Measurements from ENCODE around the gene HSP90AB1.

Gene HSP90AB1

DNA sequence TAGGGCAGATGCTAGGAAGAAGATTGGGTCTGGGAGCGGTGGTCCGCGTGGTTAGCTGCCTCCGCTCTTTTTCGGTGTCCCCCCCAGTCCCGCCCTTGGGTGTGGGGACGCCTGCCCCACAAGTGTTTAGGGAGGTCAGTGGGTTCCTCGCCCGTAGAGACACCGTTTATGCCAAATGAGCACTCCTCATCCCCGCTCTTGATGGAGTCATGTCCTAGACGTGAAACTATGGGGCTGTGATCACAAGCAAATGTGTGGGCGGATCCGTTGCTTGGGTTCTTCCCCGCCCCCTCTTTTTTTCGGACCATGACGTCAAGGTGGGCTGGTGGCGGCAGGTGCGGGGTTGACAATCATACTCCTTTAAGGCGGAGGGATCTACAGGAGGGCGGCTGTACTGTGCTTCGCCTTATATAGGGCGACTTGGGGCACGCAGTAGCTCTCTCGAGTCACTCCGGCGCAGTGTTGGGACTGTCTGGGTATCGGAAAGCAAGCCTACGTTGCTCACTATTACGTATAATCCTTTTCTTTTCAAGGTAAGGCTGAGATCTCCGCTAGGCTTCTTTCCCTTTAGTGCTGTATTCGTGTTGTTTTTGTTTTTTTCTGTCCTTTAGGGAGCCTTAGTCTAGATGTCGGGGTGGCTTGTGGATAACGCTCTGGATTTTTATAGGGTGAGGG lies at the start of gene HSP90AB1:
TSS of gene HSP90AB1 (plus strand) at position 439 of the 675 bp plus-strand sequence. CDS start 1,529 bp downstream, outside the sequence.
- peak; percentile 99 for DNase-seq (ENCODE audit: low spot score)

DNA sequence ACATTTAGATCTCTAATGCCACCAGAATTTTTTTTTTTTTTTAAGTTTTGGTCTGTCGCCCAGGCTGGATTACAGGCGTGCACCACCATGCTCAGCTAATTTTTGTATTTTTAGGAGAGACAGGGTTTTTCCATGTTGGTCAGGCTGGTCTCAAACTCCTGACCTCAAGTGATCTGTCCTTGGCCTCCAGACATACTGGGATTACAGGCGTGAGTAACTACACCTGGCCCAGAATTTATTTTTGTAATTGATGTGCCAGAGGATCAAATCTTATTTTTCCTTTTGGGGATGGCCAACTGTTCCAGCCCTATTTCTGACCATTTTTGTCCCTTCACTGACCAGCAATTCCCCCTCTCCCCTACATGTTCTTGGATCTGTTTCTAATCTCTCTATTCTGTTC lies 48.2 kb upstream of the HSP90AB1 start:
- no peak for DNase-seq (ENCODE audit: low spot score)

DNA sequence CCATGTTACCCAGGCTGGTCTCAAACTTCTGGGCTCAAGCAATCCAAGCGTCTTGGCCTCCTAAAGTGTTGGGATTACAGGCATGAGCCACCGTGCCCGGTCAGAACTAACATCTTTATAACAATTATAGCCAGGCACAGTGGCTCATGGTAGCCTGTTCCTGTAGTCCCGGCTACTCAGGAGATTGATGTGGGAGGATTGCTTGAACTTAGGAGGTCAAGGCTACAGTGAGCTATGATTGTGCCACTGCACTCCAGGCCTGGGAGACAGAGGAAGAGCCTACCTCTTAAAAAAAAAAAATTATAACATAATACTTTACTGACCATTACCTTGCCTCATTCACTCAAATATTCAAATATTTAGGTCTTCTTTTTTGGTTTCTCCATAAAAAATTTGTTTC lies 47.0 kb upstream of the HSP90AB1 start:
- DNase-seq (ENCODE audit: low spot score) = no peak

- DNase-seq (ENCODE audit: low spot score) = no peak
These were observed 45.7 kb upstream of the HSP90AB1 start for GRCh38 chr6:44201200-44201599.

DNA sequence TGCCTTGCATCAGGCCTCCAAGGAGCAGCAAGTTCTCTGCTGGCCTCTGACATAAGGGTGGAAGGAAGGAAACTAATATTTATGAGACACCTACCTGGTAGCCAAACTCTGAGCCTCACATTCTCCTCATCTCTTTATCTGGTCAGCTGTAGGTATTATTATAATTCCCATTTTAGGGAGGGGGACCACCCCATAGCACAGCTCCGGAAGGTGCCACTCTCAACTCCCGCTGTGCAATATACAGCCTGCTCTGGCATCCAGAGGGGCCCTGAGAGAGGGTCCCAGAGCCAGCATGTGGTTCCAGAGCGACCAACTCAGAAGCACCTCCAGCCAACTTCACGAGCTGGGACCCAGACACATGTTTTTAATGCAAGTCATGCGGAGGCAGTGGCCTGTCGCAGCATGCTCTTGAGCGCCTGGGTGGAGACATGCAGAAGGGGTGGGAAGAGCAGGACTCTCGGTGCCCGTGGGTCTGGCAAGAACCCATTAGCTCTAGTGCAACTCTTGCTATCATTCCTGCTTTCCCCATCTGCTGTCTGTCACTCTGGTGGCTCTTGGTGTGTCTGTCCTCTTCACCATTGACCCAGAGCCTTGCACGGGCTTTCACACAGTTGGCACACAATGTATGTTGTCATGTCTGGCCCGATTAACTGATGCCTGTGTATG lies 45.1 kb upstream of the HSP90AB1 start:
- DNase-seq (ENCODE audit: low spot score) = no peak

- DNase-seq (ENCODE audit: low spot score) = no peak
These were observed 44.4 kb upstream of the HSP90AB1 start for GRCh38 chr6:44202332-44202971.

GRCh38 chr6:44202972-44203750 lies 43.7 kb upstream of the HSP90AB1 start:
- DNase-seq (ENCODE audit: low spot score) = no peak

DNA sequence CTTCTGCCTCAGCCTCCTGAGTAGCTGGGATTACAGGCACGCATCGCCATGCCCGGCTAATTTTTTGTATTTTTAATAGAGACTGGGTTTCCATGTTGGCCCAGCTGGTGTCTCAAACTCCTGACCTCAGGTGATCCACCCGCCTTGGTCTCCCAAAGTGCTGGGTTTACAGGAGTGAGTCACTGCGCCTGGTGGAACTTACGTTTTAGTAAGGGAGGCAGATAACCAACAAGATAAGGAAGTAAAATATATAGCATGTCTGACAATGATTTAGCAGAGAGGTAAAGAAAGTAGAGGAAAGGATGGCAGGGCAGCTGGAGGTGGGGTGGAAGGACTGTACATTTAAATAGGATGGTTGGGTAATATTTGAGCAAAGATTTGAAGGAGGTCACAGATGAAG lies 42.9 kb upstream of the HSP90AB1 start:
- no peak for DNase-seq (ENCODE audit: low spot score)

- no peak for DNase-seq (ENCODE audit: low spot score)
These were observed 38.9 kb upstream of the HSP90AB1 start for GRCh38 chr6:44207966-44208365.

DNA sequence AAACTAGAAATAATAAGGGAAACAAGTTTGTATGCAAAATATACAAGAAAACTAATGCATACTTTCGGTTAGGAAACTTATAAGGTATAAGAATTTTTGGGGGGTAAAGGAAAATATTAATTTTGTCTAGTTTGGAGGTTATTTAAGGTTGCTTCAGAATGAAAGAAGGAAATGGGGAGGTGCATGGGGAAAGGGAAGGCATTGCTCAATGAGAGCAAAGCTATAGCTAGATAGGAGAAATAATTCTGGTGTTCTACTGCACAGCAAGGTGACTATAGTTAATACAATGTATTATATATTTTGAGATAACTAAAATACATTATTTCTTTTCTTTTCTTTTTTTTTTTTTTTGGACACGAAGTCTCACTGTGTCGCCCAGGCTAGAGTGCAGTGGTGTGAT lies 35.6 kb upstream of the HSP90AB1 start:
- no peak for DNase-seq (ENCODE audit: low spot score)

GRCh38 chr6:44214307-44214706 lies 32.6 kb upstream of the HSP90AB1 start:
- no peak for DNase-seq (ENCODE audit: low spot score)

- no peak for DNase-seq (ENCODE audit: low spot score)
These were observed 30.1 kb upstream of the HSP90AB1 start, which contains the start of gene MYMX for GRCh38 chr6:44216677-44217331. Gene MYMX (plus strand): TSS chr6:44216926. CDS start chr6:44217472, 546 bp downstream.

DNA sequence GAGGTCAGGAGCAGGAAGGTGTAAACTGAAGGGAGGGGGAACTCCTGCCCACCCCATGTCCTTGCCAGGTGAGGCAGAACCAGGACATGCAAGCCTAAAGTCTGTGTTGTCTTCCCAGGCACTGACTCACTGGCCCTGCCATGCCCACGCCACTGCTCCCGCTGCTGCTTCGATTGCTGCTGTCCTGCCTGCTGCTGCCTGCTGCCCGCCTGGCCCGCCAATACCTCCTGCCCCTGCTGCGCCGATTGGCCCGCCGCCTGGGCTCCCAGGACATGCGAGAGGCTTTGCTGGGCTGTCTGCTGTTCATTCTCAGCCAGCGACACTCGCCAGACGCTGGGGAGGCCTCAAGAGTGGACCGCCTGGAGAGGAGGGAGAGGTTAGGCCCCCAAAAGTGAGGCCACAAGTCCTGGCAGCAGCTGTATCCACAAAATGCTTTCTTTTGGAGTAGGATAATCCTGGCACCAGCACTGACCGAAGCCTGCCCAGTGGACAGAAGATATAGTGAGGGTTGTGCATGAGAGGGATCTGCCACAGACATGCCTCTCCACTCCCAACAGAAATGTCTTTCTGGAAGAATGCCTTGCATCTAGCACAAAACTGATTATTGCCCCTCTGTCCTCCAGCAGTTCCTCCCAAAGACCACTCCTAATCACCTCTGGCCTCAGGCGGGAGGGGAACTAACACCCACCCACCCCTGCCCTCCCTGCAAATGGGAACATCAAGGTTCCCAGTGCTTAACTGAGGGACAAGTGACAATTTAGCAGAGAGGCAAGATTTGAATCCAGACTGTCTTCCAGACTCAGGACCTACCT lies 29.4 kb upstream of the HSP90AB1 start:
- no peak for DNase-seq (ENCODE audit: low spot score)

- no peak for DNase-seq (ENCODE audit: low spot score)
These were observed 27.7 kb upstream of the HSP90AB1 start for GRCh38 chr6:44219053-44219814.

DNA sequence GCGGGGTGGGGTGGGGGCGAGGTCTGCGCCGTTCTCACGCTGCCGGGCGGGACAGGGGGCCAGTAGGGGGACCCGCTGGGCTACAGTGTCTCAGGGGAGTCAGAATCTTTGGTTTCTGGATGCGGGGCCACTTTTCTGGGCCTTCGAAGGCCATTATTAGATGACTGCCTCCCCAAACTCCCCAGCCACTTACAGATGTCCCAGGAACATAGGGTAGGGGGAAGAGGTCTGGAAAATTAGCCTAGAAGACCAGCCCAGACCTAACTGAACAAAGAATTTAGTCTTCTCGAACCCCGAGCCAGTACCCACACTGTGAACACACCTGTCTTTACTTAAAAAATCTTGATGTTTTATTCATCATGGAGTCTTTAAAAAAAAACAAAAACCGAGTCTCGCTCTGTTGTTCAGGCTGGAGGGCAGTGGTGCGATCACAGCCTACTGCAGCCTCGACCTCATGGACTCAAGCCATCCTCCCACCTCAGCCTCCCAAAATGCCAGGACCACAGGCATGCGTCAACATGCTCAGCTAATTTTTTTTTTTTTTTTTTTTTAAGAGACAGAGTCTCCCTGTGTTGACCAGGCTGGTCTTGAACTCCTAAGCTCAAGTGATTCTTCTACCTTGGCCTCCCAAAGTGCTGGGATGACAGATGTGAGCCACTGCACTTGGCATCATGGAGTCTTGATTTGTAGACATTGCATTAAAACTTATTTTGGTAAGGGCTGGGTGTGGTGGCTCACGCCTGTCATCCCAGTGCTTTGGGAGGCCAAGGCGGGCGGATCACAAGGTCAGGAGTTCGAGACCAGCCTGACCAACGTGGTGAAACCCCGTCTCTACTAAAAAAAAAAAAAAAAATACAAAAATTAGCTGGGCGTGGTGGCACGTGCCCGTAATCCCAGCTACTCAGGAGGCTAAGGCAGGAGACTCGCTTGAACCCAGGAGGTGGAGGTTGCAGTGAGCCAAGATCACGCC lies 26.8 kb upstream of the HSP90AB1 start:
- no peak for DNase-seq (ENCODE audit: low spot score)

DNA sequence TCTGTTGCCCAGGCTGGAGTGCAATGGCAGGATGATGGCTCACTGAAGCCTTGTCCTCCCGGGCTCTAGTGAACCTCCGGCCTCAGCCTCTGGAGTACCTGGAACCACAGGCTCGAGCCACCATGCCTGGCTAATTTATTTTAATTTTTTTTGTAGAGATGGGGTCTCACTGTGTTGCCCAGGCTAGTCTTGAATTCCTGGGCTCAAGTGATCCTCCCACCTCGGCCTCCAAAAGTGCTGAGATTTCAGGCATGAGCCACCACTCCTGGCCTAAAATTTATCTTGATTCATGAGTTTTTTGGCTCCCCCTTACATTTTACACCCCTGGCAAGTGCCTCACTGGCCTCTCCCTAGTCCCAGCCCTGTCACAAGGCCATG lies 26.0 kb upstream of the HSP90AB1 start:
- DNase-seq (ENCODE audit: low spot score) = no peak

DNA sequence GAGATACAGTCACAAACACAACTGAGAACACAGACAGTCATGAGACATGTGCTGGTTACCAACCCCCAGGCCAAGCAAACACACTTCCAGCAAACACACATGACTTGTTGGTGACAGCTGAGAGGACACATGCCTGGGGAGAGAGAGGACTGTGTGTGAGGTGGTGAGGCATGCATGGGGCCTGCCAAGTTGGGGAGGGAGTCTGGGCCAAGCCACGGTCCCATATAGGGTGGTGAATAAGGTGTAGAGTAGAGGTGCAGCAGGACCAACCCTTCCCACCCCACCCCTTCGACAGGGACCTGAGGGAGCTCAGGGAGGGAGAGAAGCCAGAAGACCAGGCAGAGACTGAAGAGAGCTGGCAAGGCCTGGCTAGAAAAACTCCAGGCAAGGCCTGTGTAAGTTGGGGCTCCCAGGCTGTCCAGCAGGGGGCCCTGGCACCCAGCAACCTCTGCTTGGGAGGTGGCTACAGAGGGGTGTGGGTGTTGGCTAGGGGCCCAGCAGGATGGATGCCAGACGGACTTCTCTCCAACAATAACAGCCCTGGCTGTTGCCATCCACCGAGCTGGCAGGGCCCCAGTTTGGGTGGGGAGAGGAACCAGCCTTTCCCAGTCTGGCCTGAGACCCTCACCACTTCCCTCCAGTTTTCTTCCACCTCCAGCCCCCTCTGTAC lies 25.5 kb upstream of the HSP90AB1 start:
- DNase-seq (ENCODE audit: low spot score) = peak; percentile 79

DNA sequence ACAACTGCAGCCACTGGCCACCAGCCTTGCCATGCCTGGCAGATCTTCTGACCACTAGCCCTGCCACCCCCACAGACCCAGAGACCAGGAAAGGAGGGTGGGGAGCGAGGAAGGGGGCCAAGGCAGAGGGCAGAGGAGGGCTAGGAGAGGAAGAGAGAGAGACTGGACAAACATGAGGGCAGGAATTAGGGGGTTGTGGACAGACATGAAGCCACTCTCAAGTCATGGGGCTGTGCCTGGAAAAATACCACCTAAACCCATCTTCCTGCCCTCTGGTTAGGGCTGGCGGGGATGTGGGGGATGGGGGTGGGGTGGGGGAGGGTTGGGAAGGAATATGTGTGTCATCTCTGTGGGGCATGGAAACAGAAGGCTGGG lies 25.0 kb upstream of the HSP90AB1 start:
- no peak for DNase-seq (ENCODE audit: low spot score)

Data from activated CD4-positive, alpha-beta T cell treated with anti-CD3 and anti-CD28 coated beads, Interleukin-2, Interleukin-4, amounts not matched to agents 100 ng/mL and 50 ng/mL, durations not matched to agents 16 hours and 8 hours (primary cell).